Right lobe of liver (tissue), 6 donors: ENCODE measurements around the gene ZSCAN21. TPM values are rescaled to one million over a fixed set of nuclear protein-coding genes. Genes with fewer than 3 reads are reported as not detected.

ENCODE experiments used
- ATAC-seq, 4 donors: fragments of 200-7000 bp; cut with Tn5 transposase; one replicate each; pipeline ENCODE4 v1.9.1; 2020; ENCODE audit warnings: mild to moderate bottlenecking in 4 of 4, moderate library complexity in 4 of 4
- DNase-seq, 3 donors: peaks; one replicate each; pipeline ENCODE4 v3.0.0-alpha.2; 2020
- H3K27ac ChIP-seq, 3 donors: fragments of 200-600 bp; one replicate each; pipeline ENCODE4 v1.8.0; 2022
- H3K27me3 ChIP-seq, 2 donors: fragments of 200-600 bp; one replicate each; pipeline ENCODE4 v1.8.0; 2022
- H3K36me3 ChIP-seq, 4 donors: fragments of 200-600 bp; sonication (generic) in 1 of 4; one replicate each; pipeline versions ENCODE4 v1.5.1 to v1.8.0; 2017 to 2022; ENCODE audit warnings: control low read depth in 1 of 4
- H3K4me1 ChIP-seq, 4 donors: fragments of 200-600 bp; sonication (generic) in 1 of 4; one replicate each; pipeline versions ENCODE4 v1.5.1 to v1.8.0; 2017 to 2022; ENCODE audit warnings: control low read depth in 1 of 4
- H3K4me3 ChIP-seq, 3 donors: fragments of 200-600 bp; one replicate each; pipeline ENCODE4 v1.8.0; 2022
- H3K9me3 ChIP-seq, 4 donors: fragments of 200-600 bp; sonication (generic) in 1 of 4; one replicate each; pipeline versions ENCODE4 v1.5.1 to v1.8.0; 2017 to 2022; ENCODE audit warnings: control low read depth in 1 of 4
- POLR2A ChIP-seq: fragments of 450-650 bp; IDR thresholded peaks from one replicate; pipeline ENCODE4 v1.6.1; 2017; ENCODE audit warnings: antibody characterized with exemption, mild to moderate bottlenecking
- WGBS: methylation state at CpG from one replicate; pipeline ENCODE4 v1.1.6; 2018; ENCODE audit warnings: low coverage, low lambda C conversion rate; ENCODE audit not compliant: insufficient coverage; ENCODE audit errors: missing lambda C conversion rate; 5-methylcytosine and 5-hydroxymethylcytosine counted together
- intact Hi-C, 2 donors: fragments of 100-400 bp; cut with DNase I; formaldehyde crosslinking; loops; one replicate each; pipeline versions ENCODE4 v1.11.2 to v1.14.1; 2022
- total RNA-seq, 6 experiments: library from RNA; depleted of rRNA in 2 of 6; stranded (reverse); fragments of >200 nt in 2 of 6; fragmentation: NEBNext Ultra II Directional in 3 of 6; extraction: Animal tissue kit (Norgen Biotek cat#: 25700) in 3 of 6; gene quantifications; one replicate each; pipeline versions ENCODE4 v1.1.0 to v1.2.4, GENCODE V29; 2016 to 2023
- TF ChIP-seq, protein P1 (sequence below), 4 donors: fragments of 200-600 bp in 3 of 4; fragments of 450-650 bp in 1 of 4; IDR thresholded peaks; one replicate each; pipeline versions ENCODE4 v1.5.1 to v1.8.0; 2016 to 2022; ENCODE audit warnings: antibody characterized with exemption in 4 of 4, mild to moderate bottlenecking in 2 of 4
- donor health status: DM: no; HTN: yes; CAD: no.
- donor health status: DM: no; HTN: no; CAD: no.
- donor health status: DM: no; HTN: no; CAD: no.
- donor health status: DM: no; HTN: yes; CAD: no.
- donor health status: DM: no; HTN: yes; CAD: no.

ZSCAN21 gene
- total RNA-seq, 6 experiments from 2014 or later = 4.3 to 8.1 (median 5.7) TPM

DNA sequence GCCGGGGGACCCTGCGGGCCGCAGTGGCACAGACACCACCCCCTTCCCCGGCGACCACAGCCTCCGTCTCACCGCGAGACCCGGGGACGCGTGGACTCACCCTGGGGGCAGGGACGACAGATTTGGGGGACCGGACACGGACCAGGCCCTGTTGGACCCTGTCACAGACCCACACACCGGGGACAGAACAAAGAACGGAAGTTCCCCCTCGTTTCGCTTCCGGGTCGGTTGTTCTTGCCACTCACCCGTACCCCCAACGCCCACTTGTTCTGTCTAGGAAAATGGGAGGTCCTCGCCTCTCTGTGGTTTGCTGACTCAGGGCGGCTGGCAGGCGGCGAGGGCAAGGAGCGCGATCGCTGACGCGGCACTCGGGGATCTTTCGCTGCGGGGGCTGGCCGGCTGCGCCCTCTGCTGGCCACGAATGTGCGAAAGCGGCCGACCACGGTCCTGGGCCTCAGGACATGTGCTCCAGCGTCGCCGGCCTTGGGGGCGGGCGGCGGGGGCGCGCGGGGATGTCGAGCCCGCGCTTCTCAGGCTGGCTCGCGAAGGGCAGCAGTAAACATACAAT is 32.0 kb downstream of the ZSCAN21 start, which contains the start of gene ZNF3:
TSS of gene ZNF3 (minus strand) at position 189 of the 568 bp plus-strand sequence. CDS start 4,366 bp downstream, outside the sequence.
- TF ChIP-seq POLR2A = peak; percentile 79
- TF ChIP-seq, protein P1, sequence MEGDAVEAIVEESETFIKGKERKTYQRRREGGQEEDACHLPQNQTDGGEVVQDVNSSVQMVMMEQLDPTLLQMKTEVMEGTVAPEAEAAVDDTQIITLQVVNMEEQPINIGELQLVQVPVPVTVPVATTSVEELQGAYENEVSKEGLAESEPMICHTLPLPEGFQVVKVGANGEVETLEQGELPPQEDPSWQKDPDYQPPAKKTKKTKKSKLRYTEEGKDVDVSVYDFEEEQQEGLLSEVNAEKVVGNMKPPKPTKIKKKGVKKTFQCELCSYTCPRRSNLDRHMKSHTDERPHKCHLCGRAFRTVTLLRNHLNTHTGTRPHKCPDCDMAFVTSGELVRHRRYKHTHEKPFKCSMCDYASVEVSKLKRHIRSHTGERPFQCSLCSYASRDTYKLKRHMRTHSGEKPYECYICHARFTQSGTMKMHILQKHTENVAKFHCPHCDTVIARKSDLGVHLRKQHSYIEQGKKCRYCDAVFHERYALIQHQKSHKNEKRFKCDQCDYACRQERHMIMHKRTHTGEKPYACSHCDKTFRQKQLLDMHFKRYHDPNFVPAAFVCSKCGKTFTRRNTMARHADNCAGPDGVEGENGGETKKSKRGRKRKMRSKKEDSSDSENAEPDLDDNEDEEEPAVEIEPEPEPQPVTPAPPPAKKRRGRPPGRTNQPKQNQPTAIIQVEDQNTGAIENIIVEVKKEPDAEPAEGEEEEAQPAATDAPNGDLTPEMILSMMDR (IDR thresholded peaks at IDR 0.05) = peak; percentile 96 to 99 (median 97)
- Histone ChIP-seq H3K4me3 (peak within 1 kb of the TSS; percentile 96 to 99 (median 99)), H3K4me1 (peaks cover 0 to 35% (median 12%) of the 10 kb centered on the region in 4 donors), H3K9me3 (no peaks in the 10 kb centered on the region), H3K27me3 (no peaks in the 10 kb centered on the region), H3K27ac (peak within 1 kb of the TSS; percentile 84 to 93 (median 92)), H3K36me3 (peaks cover 0 to 8% (median 3%) of the 10 kb centered on the region in 4 donors)
- peak; percentile 97 to 99 (median 98) for DNase-seq
- WGBS = 1% methylated on average over 33 of the region's 55 CpGs
- intact Hi-C loops = no loop called here
- ATAC-seq = peak; percentile 90 to 95 (median 92)

- 67% methylated on average over 4 of the region's 4 CpGs for WGBS
- H3K9me3 ChIP-seq = no peaks in the 10 kb centered on the region
- H3K4me1 ChIP-seq = peaks cover 0 to 35% (median 12%) of the 10 kb centered on the region in 4 donors
- no peaks in the 10 kb centered on the region for H3K36me3 ChIP-seq
- TF ChIP-seq, protein P1 (IDR thresholded peaks at IDR 0.05) = no peak
- no peak for TF ChIP-seq POLR2A
- H3K27ac ChIP-seq = peak overlapping the region in 1 of 3 donors; percentile 54
- DNase-seq (no peak), ATAC-seq (no peak)
- H3K4me3 ChIP-seq = no peak overlapping the region
- intact Hi-C loops = no loop called here
- H3K27me3 ChIP-seq = no peaks in the 10 kb centered on the region
Observed at GRCh38 chr7:100082978-100083377, 33.4 kb downstream of the ZSCAN21 start.

DNA sequence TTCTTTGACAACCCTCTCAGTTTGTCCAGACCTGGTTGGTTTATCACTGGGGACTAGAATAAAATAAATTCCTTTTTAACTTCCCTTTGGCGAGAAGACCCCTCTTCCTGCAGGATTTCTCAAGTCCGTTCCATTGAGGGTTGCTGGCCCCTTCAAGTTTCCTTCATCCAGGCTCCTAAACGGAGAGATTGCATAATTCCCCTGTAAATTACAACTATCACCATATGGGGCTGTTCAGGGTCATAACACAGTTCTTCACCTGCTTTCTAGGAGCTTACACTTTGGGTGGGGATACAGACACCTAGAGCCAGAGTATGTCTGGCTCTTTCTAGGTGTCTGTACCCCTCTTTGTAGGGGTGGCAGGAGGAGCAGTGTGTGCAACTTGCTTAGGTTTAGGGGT is 35.9 kb downstream of the ZSCAN21 start:
- TF ChIP-seq POLR2A = no peak
- TF ChIP-seq, protein P1 (IDR thresholded peaks at IDR 0.05) = no peak
- ATAC-seq (no peak), DNase-seq (no peak)
- Histone ChIP-seq H3K9me3 (no peaks in the 10 kb centered on the region), H3K36me3 (peaks cover 0 to 2% (median 1%) of the 10 kb centered on the region in 4 donors), H3K4me1 (peaks cover 0 to 14% (median 5%) of the 10 kb centered on the region in 4 donors), H3K27ac (no peak overlapping the region), H3K27me3 (no peaks in the 10 kb centered on the region), H3K4me3 (no peak overlapping the region)
- 39% methylated on average over 3 of the region's 3 CpGs for WGBS
- intact Hi-C loops = no loop called here

GRCh38 chr7:100087055-100087750 is 37.6 kb downstream of the ZSCAN21 start:
- no peaks in the 10 kb centered on the region for H3K27me3 ChIP-seq
- H3K27ac ChIP-seq = peak overlapping the region in 1 of 3 donors; percentile 72
- no peaks in the 10 kb centered on the region for H3K9me3 ChIP-seq
- intact Hi-C loops = no loop called here
- H3K4me3 ChIP-seq = no peak overlapping the region
- peaks cover 0 to 12% (median 4%) of the 10 kb centered on the region in 4 donors for H3K4me1 ChIP-seq
- ATAC-seq = no peak
- H3K36me3 ChIP-seq = peaks cover 0 to 19% (median 4%) of the 10 kb centered on the region in 4 donors
- DNase-seq = no peak
- TF ChIP-seq, protein P1 (IDR thresholded peaks at IDR 0.05) = no peak
- no peak for TF ChIP-seq POLR2A
- WGBS = 80% methylated on average over 6 of the region's 10 CpGs
